Mesendoderm (in vitro differentiated cells): ENCODE data around the gene SND1.

Experiments used
- DNase-seq: peaks from one replicate; pipeline ENCODE4 v3.0.0; 2013
- H2AK5ac ChIP-seq: 2 replicates; pipeline ENCODE4 v1.6.1; 2013; ENCODE audit warnings: low read length, inconsistent platforms
- H2BK120ac ChIP-seq: 2 replicates; pipeline ENCODE4 v1.6.1; 2013; ENCODE audit warnings: low read depth, mild to moderate bottlenecking, low read length, moderate library complexity, mixed read lengths
- H2BK15ac ChIP-seq: replicated peaks from 2 replicates; pipeline ENCODE4 v1.6.1; 2013; ENCODE audit warnings: low read depth, mild to moderate bottlenecking, moderate library complexity
- H2BK5ac ChIP-seq: 2 replicates; pipeline ENCODE4 v1.6.1; 2013; ENCODE audit warnings: low read length, inconsistent platforms
- H3K18ac ChIP-seq: 2 replicates; pipeline ENCODE4 v1.6.1; 2013; ENCODE audit warnings: mild to moderate bottlenecking, low read length, mixed read lengths
- H3K23ac ChIP-seq: one replicate; pipeline ENCODE4 v1.6.1; 2013; ENCODE audit warnings: low read length
- H3K27ac ChIP-seq: 2 replicates; pipeline ENCODE4 v1.5.1; 2013; ENCODE audit warnings: low read depth, mild to moderate bottlenecking, inconsistent platforms, low read length, moderate library complexity
- H3K27me3 ChIP-seq: 2 replicates; pipeline ENCODE4 v1.6.1; 2013; ENCODE audit warnings: low read length, control low read depth, mild to moderate bottlenecking, inconsistent platforms; ENCODE audit not compliant: insufficient read depth, poor library complexity
- H3K36me3 ChIP-seq: 2 replicates; pipeline ENCODE4 v1.6.1; 2013; ENCODE audit warnings: low read length, inconsistent platforms; ENCODE audit not compliant: control insufficient read depth, insufficient read depth
- H3K4ac ChIP-seq: one replicate; pipeline ENCODE4 v1.6.1; 2013; ENCODE audit warnings: low read depth, mild to moderate bottlenecking, low read length, moderate library complexity
- H3K4me1 ChIP-seq: 2 replicates; pipeline ENCODE4 v1.6.1; 2013; ENCODE audit warnings: low read depth, low read length, inconsistent platforms; ENCODE audit not compliant: control insufficient read depth
- H3K4me2 ChIP-seq: 2 replicates; pipeline ENCODE4 v1.6.1; 2013; ENCODE audit warnings: low read length
- H3K4me3 ChIP-seq: 2 replicates; pipeline ENCODE4 v1.5.1; 2013; ENCODE audit warnings: mild to moderate bottlenecking, low read length
- H3K56ac ChIP-seq: one replicate; pipeline ENCODE4 v1.6.1; 2013; ENCODE audit warnings: low read length
- H3K79me1 ChIP-seq: 2 replicates; pipeline ENCODE4 v1.6.1; 2013; ENCODE audit warnings: low read length, inconsistent platforms
- H3K79me2 ChIP-seq: 2 replicates; pipeline ENCODE4 v1.6.1; 2013; ENCODE audit warnings: mild to moderate bottlenecking, low read length; ENCODE audit not compliant: control insufficient read depth, insufficient read depth
- H3K9ac ChIP-seq: 2 replicates; pipeline ENCODE4 v1.6.1; 2013; ENCODE audit warnings: low read length, inconsistent platforms
- H4K5ac ChIP-seq: one replicate; pipeline ENCODE4 v1.6.1; 2013; ENCODE audit warnings: low read length
- H4K8ac ChIP-seq: one replicate; pipeline ENCODE4 v1.6.1; 2013; ENCODE audit warnings: low read depth, mild to moderate bottlenecking, control low read depth, low read length, moderate library complexity
- WGBS: extraction: QIAGEN DNeasy Blood & Tissue Kit; methylation state at CpG from one replicate; pipeline ENCODE4 v1.1.7; 2013; ENCODE audit warnings: low lambda C conversion rate, missing lambda C conversion rate; ENCODE audit not compliant: insufficient coverage; ENCODE audit errors: extremely low coverage; 5-methylcytosine and 5-hydroxymethylcytosine counted together

Gene SND1

DNA sequence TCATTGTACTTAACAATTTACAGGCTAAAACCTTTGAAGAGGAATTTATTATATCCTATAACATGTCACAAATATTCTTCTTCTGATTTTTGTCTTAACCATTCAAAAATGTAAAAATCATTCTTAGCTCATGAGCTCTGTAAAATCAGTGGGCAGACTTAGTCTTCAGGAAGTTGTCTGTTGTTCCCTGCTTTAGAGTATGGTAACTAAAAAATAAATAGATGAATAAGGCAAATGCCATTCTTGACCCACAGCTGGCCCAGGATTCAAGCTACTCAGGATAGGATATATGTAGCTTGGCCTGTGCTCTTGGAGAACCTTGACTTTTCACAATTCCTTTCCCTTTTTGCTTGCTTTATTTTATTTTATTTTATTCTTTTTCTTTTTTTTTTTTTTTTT, 327.7 kb downstream of the SND1 start:
- H3K4me1 ChIP-seq: no peaks in the 10 kb centered on the region
- no peak overlapping the region for H3K56ac ChIP-seq
- H4K5ac ChIP-seq: no peak overlapping the region
- H3K4ac ChIP-seq: no peak overlapping the region
- no peaks in the 10 kb centered on the region for H3K36me3 ChIP-seq
- no peak overlapping the region for H4K8ac ChIP-seq
- no peak overlapping the region for H3K4me2 ChIP-seq
- H2BK5ac ChIP-seq: no peak overlapping the region
- H2AK5ac ChIP-seq: no peak overlapping the region
- no peak overlapping the region for H3K18ac ChIP-seq
- H3K79me2 ChIP-seq: no peaks in the 10 kb centered on the region
- no peak overlapping the region for H3K4me3 ChIP-seq
- no peak overlapping the region for H3K23ac ChIP-seq
- no peak overlapping the region for H2BK15ac ChIP-seq
- H3K9ac ChIP-seq: no peak overlapping the region
- no peaks in the 10 kb centered on the region for H3K27me3 ChIP-seq
- no peaks in the 10 kb centered on the region for H3K79me1 ChIP-seq
- H3K27ac ChIP-seq: no peak overlapping the region
- H2BK120ac ChIP-seq: no peak overlapping the region
- DNase-seq: no peak

DNA sequence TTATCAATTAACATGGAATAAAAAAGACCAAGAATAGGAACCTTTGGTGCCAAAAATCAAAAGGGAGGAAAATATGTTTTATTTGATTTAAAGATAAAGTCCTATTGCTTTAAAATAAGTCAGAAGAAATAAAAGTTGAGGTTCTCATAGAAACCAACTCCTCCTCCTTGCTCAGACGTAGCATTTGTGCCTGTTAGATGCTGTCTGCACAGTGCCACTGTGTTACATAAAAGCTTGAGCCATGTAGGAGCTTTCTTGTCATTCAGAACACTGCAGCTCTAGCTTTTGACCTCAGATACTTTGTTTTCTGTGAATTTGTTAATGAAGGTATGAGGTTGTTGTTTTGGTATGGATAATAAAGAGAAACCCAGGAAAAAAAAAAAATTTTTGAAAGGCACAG, 328.9 kb downstream of the SND1 start:
- Histone ChIP-seq H3K4me2 (no peak overlapping the region), H3K79me2 (no peaks in the 10 kb centered on the region), H4K8ac (no peak overlapping the region), H2BK15ac (no peak overlapping the region), H3K18ac (no peak overlapping the region), H4K5ac (no peak overlapping the region), H2BK120ac (no peak overlapping the region), H3K9ac (no peak overlapping the region), H2AK5ac (no peak overlapping the region), H3K56ac (no peak overlapping the region), H2BK5ac (no peak overlapping the region), H3K27me3 (no peaks in the 10 kb centered on the region), H3K23ac (no peak overlapping the region), H3K4ac (no peak overlapping the region), H3K27ac (no peak overlapping the region), H3K79me1 (no peaks in the 10 kb centered on the region), H3K4me1 (no peaks in the 10 kb centered on the region), H3K36me3 (no peaks in the 10 kb centered on the region), H3K4me3 (no peak overlapping the region)
- no CpG with 5 or more reads among the region's 1 CpG for WGBS
- no peak for DNase-seq

DNA sequence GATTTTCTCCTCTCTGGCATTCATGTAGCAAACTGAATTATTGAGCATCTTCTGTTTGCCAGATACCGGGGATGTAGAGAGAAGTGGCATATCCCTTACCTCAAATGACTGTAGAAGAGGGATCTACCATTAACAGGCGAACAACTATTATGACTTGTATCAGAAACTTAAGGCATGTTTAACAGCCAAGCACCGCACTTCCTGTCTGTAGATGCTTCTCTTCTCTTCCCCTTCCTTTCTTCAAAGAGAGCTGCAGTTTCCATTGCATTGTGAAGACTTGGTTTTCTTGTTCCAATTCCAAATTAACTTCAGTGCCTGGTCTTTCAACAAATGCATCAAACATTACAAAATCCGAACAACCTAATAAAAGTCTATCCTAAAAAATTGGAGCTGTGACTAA, 330.0 kb downstream of the SND1 start:
- Histone ChIP-seq H2BK120ac (no peak overlapping the region), H3K4me2 (no peak overlapping the region), H3K23ac (no peak overlapping the region), H3K27ac (no peak overlapping the region), H3K18ac (no peak overlapping the region), H3K4me3 (no peak overlapping the region), H3K79me1 (no peaks in the 10 kb centered on the region), H3K79me2 (no peaks in the 10 kb centered on the region), H4K5ac (no peak overlapping the region), H2AK5ac (no peak overlapping the region), H3K56ac (no peak overlapping the region), H3K36me3 (no peaks in the 10 kb centered on the region), H2BK15ac (no peak overlapping the region), H3K9ac (no peak overlapping the region), H2BK5ac (no peak overlapping the region), H3K27me3 (no peaks in the 10 kb centered on the region), H3K4me1 (no peaks in the 10 kb centered on the region), H4K8ac (no peak overlapping the region), H3K4ac (no peak overlapping the region)
- no CpG with 5 or more reads among the region's 4 CpGs for WGBS
- no peak for DNase-seq

DNA sequence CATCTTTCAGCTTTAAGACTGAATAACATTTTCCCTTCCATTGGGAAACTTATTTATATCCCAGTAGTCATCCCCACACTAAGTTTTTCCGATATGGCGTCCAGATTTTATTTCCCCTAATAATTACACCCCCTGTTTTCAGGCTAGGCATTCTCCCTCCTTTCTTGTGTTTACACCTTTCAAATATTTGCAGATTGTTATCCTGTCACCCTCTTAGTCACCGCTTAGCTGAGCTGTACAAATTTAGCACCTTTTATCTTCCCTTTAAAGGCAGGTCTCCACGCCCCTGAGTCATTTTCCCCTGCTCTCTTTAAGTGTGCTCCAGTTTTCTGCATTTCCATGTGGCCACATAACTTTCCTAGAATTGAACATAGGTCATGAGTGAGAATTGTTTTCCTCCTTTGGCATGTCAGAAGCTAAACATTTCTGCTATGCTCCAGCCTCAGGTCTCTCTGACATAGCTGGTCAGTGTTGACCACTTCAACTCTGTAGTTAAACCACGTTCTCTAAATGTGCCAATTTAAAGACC, 331.9 kb downstream of the SND1 start:
- Histone ChIP-seq H3K9ac (no peak overlapping the region), H3K27ac (no peak overlapping the region), H4K8ac (no peak overlapping the region), H3K56ac (no peak overlapping the region), H3K36me3 (no peaks in the 10 kb centered on the region), H3K18ac (no peak overlapping the region), H3K4me1 (no peaks in the 10 kb centered on the region), H2AK5ac (no peak overlapping the region), H3K79me1 (peaks cover 1% of the 10 kb centered on the region), H2BK5ac (no peak overlapping the region), H3K79me2 (no peaks in the 10 kb centered on the region), H2BK15ac (no peak overlapping the region), H4K5ac (no peak overlapping the region), H2BK120ac (no peak overlapping the region), H3K4ac (no peak overlapping the region), H3K27me3 (no peaks in the 10 kb centered on the region), H3K4me2 (no peak overlapping the region), H3K23ac (no peak overlapping the region), H3K4me3 (no peak overlapping the region)
- DNase-seq: peak; percentile 42
- WGBS: no CpG with 5 or more reads among the region's 5 CpGs

DNA sequence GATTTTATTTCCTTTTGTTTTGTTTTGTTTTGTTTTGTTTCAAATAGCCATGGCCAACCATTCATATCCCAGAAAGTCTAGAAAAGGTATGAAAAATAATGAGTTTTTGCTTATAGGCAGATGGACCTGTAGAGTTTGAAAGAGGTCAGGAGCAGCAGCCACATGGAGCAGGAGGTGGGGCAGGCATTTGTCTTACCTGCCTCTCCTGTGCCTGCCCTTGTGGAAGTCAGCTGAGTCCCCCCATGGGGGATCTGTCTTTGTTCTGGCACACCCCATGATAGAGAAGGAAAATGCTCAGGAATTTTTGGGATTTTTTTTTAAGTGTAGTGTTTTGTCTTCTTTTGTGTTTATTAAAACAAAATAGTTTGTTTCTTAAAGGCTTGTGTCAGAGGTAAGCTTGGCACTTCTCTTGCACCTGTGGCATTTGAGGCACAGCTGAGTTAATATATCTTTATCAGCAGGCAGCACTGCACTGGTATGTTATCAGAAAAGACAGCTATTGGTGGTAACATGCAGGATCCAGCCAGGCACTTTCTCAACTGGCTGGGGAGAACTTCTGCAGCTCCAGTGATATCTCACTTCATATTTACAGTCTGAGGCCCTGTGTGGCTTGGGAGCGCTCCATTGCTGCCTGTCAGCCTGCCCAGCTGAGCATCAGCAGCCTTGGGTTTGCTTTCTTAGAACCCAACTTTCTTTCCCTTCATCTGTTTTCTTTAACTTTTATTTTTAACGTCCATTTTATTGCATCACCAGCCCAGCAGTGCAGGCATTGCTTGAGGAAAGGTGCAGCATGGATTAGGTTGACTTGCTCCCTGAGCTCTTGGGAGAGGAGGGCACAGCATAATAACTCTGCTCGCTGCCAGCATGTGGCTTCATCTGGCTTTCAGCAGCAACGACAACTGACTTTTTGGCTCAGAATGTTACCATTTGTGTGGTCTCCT, 334.9 kb downstream of the SND1 start:
- WGBS: no CpG with 5 or more reads among the region's 4 CpGs
- no peak overlapping the region for H3K4ac ChIP-seq
- H3K79me1 ChIP-seq: peaks cover 3% of the 10 kb centered on the region
- H3K4me3 ChIP-seq: no peak overlapping the region
- no peak overlapping the region for H3K18ac ChIP-seq
- H4K8ac ChIP-seq: no peak overlapping the region
- H2BK15ac ChIP-seq: no peak overlapping the region
- no peak overlapping the region for H3K9ac ChIP-seq
- no peak overlapping the region for H2AK5ac ChIP-seq
- no peak overlapping the region for H3K56ac ChIP-seq
- H2BK120ac ChIP-seq: no peak overlapping the region
- H3K27me3 ChIP-seq: no peaks in the 10 kb centered on the region
- no peaks in the 10 kb centered on the region for H3K4me1 ChIP-seq
- H3K27ac ChIP-seq: no peak overlapping the region
- no peaks in the 10 kb centered on the region for H3K79me2 ChIP-seq
- no peak overlapping the region for H2BK5ac ChIP-seq
- H3K36me3 ChIP-seq: no peaks in the 10 kb centered on the region
- no peak overlapping the region for H3K4me2 ChIP-seq
- DNase-seq: no peak
- no peak overlapping the region for H3K23ac ChIP-seq
- H4K5ac ChIP-seq: no peak overlapping the region
